Measurements from ENCODE around the gene COL20A1.
"Not testable (repeated sequence)": the region's sequence is repeated elsewhere in the genome, so short reads cannot be mapped to it uniquely, and the experiment has no call there.

COL20A1 gene

GRCh38 chr20:63335711-63336110 is 42.7 kb downstream of the COL20A1 start:
- DNase-seq = no peak

GRCh38 chr20:63336232-63336752 is 43.3 kb downstream of the COL20A1 start:
- no peak for DNase-seq

GRCh38 chr20:63337786-63338420 is 44.9 kb downstream of the COL20A1 start:
- DNase-seq = no peak

- DNase-seq = not testable (repeated sequence)
Observed at GRCh38 chr20:63339154-63340094, 46.4 kb downstream of the COL20A1 start.

GRCh38 chr20:63340158-63340688 is 47.2 kb downstream of the COL20A1 start:
- DNase-seq = not testable (repeated sequence)

- no peak for DNase-seq
Observed at GRCh38 chr20:63342561-63343459, 49.8 kb downstream of the COL20A1 start.

- no peak for DNase-seq
Observed at GRCh38 chr20:63343460-63344445, 50.8 kb downstream of the COL20A1 start.

GRCh38 chr20:63344616-63345327 is 51.8 kb downstream of the COL20A1 start:
- DNase-seq = no peak

GRCh38 chr20:63345328-63346100 is 52.5 kb downstream of the COL20A1 start:
- no peak for DNase-seq

GRCh38 chr20:63346131-63347080 is 53.4 kb downstream of the COL20A1 start:
- no peak for DNase-seq

GRCh38 chr20:63347081-63347741 is 54.2 kb downstream of the COL20A1 start:
- DNase-seq = no peak

GRCh38 chr20:63347950-63348827 is 55.2 kb downstream of the COL20A1 start:
- DNase-seq = no peak

GRCh38 chr20:63348828-63349515 is 56.0 kb downstream of the COL20A1 start:
- no peak for DNase-seq

GRCh38 chr20:63349516-63349895 is 56.5 kb downstream of the COL20A1 start:
- DNase-seq = no peak

GRCh38 chr20:63350196-63350595 is 57.2 kb downstream of the COL20A1 start:
- DNase-seq = no peak

- no peak for DNase-seq
Observed at GRCh38 chr20:63350597-63351325, 57.8 kb downstream of the COL20A1 start.

Measured in activated CD4-positive, alpha-beta T cell treated with anti-CD3 and anti-CD28 coated beads, Interleukin-10, Interleukin-2, amounts not matched to agents 100 ng/mL and 50 ng/mL, durations not matched to agents 16 hours and 8 hours (primary cell).